Bone marrow (tissue), 2 donors: Measurements from ENCODE around the gene SLC24A5.

Experiments
- DNase-seq, 2 donors: peaks; one replicate each; lab custom pipeline; 2025; lab: John Stamatoyannopoulos, UW

The SLC24A5 gene

GRCh38 chr15:48120745-48121144 is at the start of gene SLC24A5:
SLC24A5 (plus strand) TSS chr15:48120990; CDS start chr15:48121045, 55 bp downstream.
- DNase-seq = no peak

- no peak for DNase-seq
Observed at GRCh38 chr15:48072941-48073340, 47.8 kb upstream of the SLC24A5 start.

- DNase-seq = no peak
Observed at GRCh38 chr15:48073881-48074280, 46.9 kb upstream of the SLC24A5 start.

- no peak for DNase-seq
Observed at GRCh38 chr15:48076454-48076853, 44.3 kb upstream of the SLC24A5 start.

- no peak for DNase-seq
Observed at GRCh38 chr15:48077616-48078184, 43.1 kb upstream of the SLC24A5 start.

- DNase-seq = no peak
Observed at GRCh38 chr15:48084759-48085590, 35.8 kb upstream of the SLC24A5 start.

GRCh38 chr15:48085591-48085930 is 35.2 kb upstream of the SLC24A5 start:
- DNase-seq = no peak

GRCh38 chr15:48086133-48086532 is 34.7 kb upstream of the SLC24A5 start:
- DNase-seq = no peak

GRCh38 chr15:48086576-48086975 is 34.2 kb upstream of the SLC24A5 start:
- no peak for DNase-seq

- DNase-seq = no peak
Observed at GRCh38 chr15:48087844-48088243, 32.9 kb upstream of the SLC24A5 start.

GRCh38 chr15:48089702-48090101 is 31.1 kb upstream of the SLC24A5 start:
- no peak for DNase-seq

- no peak for DNase-seq
Observed at GRCh38 chr15:48090115-48090514, 30.7 kb upstream of the SLC24A5 start.

- DNase-seq = no peak
Observed at GRCh38 chr15:48090666-48091065, 30.1 kb upstream of the SLC24A5 start.

GRCh38 chr15:48091522-48091921 is 29.3 kb upstream of the SLC24A5 start:
- DNase-seq = no peak

GRCh38 chr15:48096355-48096786 is 24.4 kb upstream of the SLC24A5 start:
- no peak for DNase-seq

GRCh38 chr15:48096813-48097212 is 24.0 kb upstream of the SLC24A5 start:
- DNase-seq = no peak

GRCh38 chr15:48097264-48097663 is 23.5 kb upstream of the SLC24A5 start:
- DNase-seq = no peak

- DNase-seq = no peak
Observed at GRCh38 chr15:48101376-48101961, 19.3 kb upstream of the SLC24A5 start.

GRCh38 chr15:48102167-48102566 is 18.6 kb upstream of the SLC24A5 start:
- DNase-seq = no peak

GRCh38 chr15:48103647-48104046 is 17.1 kb upstream of the SLC24A5 start:
- no peak for DNase-seq

- no peak for DNase-seq
Observed at GRCh38 chr15:48105936-48106335, 14.9 kb upstream of the SLC24A5 start.

- DNase-seq = no peak
Observed at GRCh38 chr15:48109212-48109611, 11.6 kb upstream of the SLC24A5 start.

GRCh38 chr15:48109856-48110531 is 10.8 kb upstream of the SLC24A5 start:
- no peak for DNase-seq
